Measurements from ENCODE around the gene CNDP1. TPM values are rescaled to one million over a fixed set of nuclear protein-coding genes. Genes with fewer than 3 reads are reported as not detected.

The CNDP1 gene
- total RNA-seq, 4 donors from 2014 or later = 0.53 TPM; not detected in 3

- DNase-seq = no peak
These were observed 5.0 kb downstream of the CNDP1 start for GRCh38 chr18:74539289-74539688.

DNA sequence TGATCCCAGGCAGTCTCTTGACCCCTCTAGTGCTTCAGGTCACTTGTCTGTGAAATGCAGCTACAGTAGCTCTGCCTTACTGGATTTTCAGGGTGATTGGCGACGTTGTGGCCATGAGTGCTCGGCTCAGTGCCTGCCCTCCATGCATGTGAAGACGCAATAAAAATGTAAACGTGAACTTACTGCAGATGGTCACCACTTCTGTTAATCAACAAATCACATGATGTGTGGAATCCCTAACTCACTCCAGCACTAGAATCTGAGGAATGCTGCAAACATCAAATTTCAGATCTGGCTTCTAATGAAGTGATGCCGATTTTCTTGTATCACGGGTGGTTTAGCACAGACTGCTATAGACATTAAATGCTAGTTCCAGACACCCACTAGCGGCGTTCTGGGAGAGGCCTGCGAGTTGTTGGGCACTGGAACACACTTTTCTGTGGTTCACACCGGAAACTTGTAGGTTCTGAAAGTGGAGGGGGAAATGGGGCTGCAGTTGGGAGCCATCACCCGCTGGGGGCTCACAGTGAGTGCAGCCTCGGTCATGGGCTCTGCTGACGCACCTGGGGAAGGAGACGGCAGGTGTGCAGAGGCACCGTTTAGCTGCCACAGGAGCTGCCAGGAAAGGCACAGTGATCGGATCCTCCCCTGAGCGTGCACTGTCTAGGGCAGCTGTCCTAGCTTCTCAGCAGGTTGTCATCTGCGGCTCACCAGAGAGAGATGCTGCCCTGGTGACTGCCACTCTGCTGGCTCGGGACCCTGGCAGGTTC is 6.5 kb downstream of the CNDP1 start:
- Histone ChIP-seq H3K4me1 (peaks cover 0 to 14% (median 3%) of the 10 kb centered on the region in 4 donors), H3K36me3 (no peaks in the 10 kb centered on the region), H3K27ac (peak overlapping the region in 3 of 4 donors; percentile 71 to 94 (median 83)), H3K9me3 (no peaks in the 10 kb centered on the region), H3K27me3 (no peaks in the 10 kb centered on the region), H3K4me3 (no peak overlapping the region)
- TF ChIP-seq, protein P1, sequence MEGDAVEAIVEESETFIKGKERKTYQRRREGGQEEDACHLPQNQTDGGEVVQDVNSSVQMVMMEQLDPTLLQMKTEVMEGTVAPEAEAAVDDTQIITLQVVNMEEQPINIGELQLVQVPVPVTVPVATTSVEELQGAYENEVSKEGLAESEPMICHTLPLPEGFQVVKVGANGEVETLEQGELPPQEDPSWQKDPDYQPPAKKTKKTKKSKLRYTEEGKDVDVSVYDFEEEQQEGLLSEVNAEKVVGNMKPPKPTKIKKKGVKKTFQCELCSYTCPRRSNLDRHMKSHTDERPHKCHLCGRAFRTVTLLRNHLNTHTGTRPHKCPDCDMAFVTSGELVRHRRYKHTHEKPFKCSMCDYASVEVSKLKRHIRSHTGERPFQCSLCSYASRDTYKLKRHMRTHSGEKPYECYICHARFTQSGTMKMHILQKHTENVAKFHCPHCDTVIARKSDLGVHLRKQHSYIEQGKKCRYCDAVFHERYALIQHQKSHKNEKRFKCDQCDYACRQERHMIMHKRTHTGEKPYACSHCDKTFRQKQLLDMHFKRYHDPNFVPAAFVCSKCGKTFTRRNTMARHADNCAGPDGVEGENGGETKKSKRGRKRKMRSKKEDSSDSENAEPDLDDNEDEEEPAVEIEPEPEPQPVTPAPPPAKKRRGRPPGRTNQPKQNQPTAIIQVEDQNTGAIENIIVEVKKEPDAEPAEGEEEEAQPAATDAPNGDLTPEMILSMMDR (IDR thresholded peaks at IDR 0.05) = no peak
- no peak for TF ChIP-seq POLR2A (IDR thresholded peaks at IDR 0.05)
- no peak for DNase-seq

More at GRCh38 chr18:74539289-74539688, 5.0 kb downstream of the CNDP1 start:
- H3K4me1 ChIP-seq = peaks cover 0 to 14% (median 3%) of the 10 kb centered on the region in 4 donors
- no peaks in the 10 kb centered on the region for H3K9me3 ChIP-seq
- TF ChIP-seq POLR2A (IDR thresholded peaks at IDR 0.05) = no peak
- TF ChIP-seq, protein P1 (IDR thresholded peaks at IDR 0.05) = no peak
- no peaks in the 10 kb centered on the region for H3K36me3 ChIP-seq
- H3K4me3 ChIP-seq = no peak overlapping the region
- no peak overlapping the region for H3K27ac ChIP-seq
- no peaks in the 10 kb centered on the region for H3K27me3 ChIP-seq

- peaks cover 0 to 19% (median 3%) of the 10 kb centered on the region in 4 donors for H3K4me1 ChIP-seq
- H3K36me3 ChIP-seq = no peaks in the 10 kb centered on the region
- H3K9me3 ChIP-seq = no peaks in the 10 kb centered on the region
- TF ChIP-seq POLR2A (IDR thresholded peaks at IDR 0.05) = peak in 1 of 2 donors; percentile 32
- TF ChIP-seq, protein P1 (IDR thresholded peaks at IDR 0.05) = no peak
- H3K27ac ChIP-seq = peak overlapping the region in 3 of 4 donors; percentile 71 to 94 (median 83)
- H3K27me3 ChIP-seq = no peaks in the 10 kb centered on the region
- H3K4me3 ChIP-seq = peak overlapping the region in 2 of 4 donors; percentile 19 to 41
- peak in 2 of 3 donors; percentile 86 to 88 for DNase-seq
These were observed 7.6 kb downstream of the CNDP1 start for GRCh38 chr18:74541703-74542555.

DNA sequence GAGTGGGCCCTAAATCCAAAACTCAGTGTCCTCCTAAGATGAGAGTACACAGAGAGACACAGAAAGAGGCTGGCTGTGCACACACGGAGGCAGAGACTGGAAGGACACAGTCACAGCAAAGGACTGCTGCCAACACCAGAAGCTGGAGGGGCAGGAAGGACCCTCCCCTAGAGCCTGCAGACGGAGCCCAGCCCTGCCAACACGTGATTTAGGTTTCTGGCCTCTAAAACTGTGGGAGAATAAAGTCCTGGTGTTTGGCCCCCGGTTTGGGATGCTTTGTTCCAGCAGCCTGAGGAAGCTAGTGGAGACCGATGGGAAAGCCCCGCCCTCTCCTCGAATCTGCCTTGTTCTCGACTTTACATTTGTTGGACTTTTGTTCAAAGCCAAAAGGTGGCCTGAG is 10.6 kb downstream of the CNDP1 start:
- H3K9me3 ChIP-seq = peaks cover 0 to 14% (median 4%) of the 10 kb centered on the region in 4 donors
- no peaks in the 10 kb centered on the region for H3K27me3 ChIP-seq
- no peak overlapping the region for H3K4me3 ChIP-seq
- H3K36me3 ChIP-seq = no peaks in the 10 kb centered on the region
- H3K4me1 ChIP-seq = peaks cover 0 to 19% (median 3%) of the 10 kb centered on the region in 4 donors
- TF ChIP-seq POLR2A (IDR thresholded peaks at IDR 0.05) = no peak
- TF ChIP-seq, protein P1 (IDR thresholded peaks at IDR 0.05) = no peak
- H3K27ac ChIP-seq = no peak overlapping the region
- no peak for DNase-seq

DNA sequence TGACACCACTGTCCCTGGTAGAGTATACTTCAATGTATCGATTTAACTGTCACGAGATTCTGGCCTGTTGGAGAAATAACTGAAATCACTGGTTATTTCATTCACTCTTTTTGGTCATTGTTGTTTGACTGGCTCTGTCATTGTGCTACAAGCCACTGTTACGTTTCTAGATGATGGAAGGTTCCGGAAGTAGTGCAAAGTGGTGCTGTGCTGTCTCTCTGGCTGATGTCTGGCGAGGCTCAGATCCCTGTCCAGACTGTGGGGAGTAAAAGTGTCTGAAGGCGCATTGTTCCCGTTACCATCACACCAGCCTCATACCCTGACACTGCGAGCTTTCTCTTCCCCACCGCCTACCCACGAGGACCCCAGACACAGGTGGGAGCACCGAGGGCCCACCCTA is 11.7 kb downstream of the CNDP1 start:
- peaks cover 0 to 17% (median 3%) of the 10 kb centered on the region in 4 donors for H3K4me1 ChIP-seq
- no peak for TF ChIP-seq POLR2A (IDR thresholded peaks at IDR 0.05)
- TF ChIP-seq, protein P1 (IDR thresholded peaks at IDR 0.05) = no peak
- no peak for DNase-seq
- peaks cover 0 to 16% (median 6%) of the 10 kb centered on the region in 4 donors for H3K9me3 ChIP-seq
- H3K4me3 ChIP-seq = no peak overlapping the region
- no peaks in the 10 kb centered on the region for H3K27me3 ChIP-seq
- H3K27ac ChIP-seq = peak overlapping the region in 2 of 4 donors; percentile 47 to 61
- H3K36me3 ChIP-seq = no peaks in the 10 kb centered on the region
